Ecto neural progenitor cell (in vitro differentiated cells): ENCODE data around the gene PRPF38A.

ENCODE experiments used
- DNase-seq: peaks from one replicate; pipeline ENCODE4 v3.0.0-alpha.2; 2018; ENCODE audit warnings: low spot score

PRPF38A gene

DNA sequence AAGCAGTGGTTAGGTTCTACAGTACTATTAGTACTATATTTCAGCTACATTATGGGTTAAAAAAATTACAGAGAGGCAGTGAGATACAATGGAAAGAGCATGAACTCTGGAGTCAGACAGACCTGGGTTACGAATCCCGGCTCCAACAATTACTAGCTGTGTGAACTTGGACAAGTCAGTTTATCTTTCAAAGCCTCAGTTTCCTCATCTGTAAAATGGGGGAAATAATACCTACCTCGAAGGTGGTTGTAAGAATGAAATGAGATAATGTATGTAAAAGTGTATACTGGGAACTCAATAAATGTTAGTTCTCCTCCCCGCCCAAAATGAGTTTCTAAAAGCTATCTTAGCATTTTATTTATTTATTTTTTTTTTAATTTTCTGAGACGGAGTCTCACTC, 59.5 kb downstream of the PRPF38A start:
- no peak for DNase-seq

DNA sequence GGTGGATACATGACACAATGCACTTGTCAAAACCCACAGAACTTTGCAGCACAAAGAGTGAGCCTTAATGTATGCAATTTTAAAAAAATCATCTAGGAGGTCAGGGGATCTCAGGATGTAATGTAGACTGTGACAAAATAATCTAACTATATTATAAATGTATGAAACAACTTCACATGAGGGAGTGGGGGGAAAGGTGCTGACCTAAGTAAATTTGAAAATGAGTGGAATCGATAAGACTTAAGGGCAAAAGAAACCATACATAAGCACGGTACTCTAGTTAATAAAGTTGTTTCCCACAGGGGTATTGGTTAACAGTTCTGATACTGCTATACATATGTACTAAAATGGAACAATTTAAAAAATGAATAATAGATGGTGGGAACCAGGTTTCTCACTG, 64.7 kb downstream of the PRPF38A start:
- DNase-seq, result no peak
